GM23248 (cell line): ENCODE results near the gene CLEC2D. TPM values are rescaled to one million over a fixed set of nuclear protein-coding genes. Genes with fewer than 3 reads are reported as not detected.
A peak's percentile ranks its signal among the peaks of the same experiment; 100 is the strongest.
"Not testable (repeated sequence)": the region's sequence is repeated elsewhere in the genome, so short reads cannot be mapped to it uniquely, and the experiment has no call there.

Experiments
- DNase-seq: peaks from one replicate; pipeline ENCODE4 v3.0.0-alpha.2; 2015
- H2AFZ ChIP-seq: fragments of 200-600 bp; sonication (generic); 2 replicates; pipeline ENCODE4 v1.6.1; 2016; ENCODE audit warnings: antibody characterized with exemption
- H3F3A ChIP-seq: fragments of 200-600 bp; sonication (generic); 2 replicates; pipeline ENCODE4 v1.6.1; 2016; ENCODE audit warnings: mild to moderate bottlenecking, antibody characterized with exemption, mixed run types; ENCODE audit not compliant: insufficient read depth
- H3K27ac ChIP-seq: fragments of 200-600 bp; sonication (generic); 2 replicates; pipeline ENCODE4 v1.5.1; 2016; ENCODE audit warnings: mild to moderate bottlenecking
- H3K27me3 ChIP-seq: fragments of 200-600 bp; sonication (generic); replicated peaks from 2 replicates; pipeline ENCODE4 v1.6.1; 2016; ENCODE audit warnings: mild to moderate bottlenecking; ENCODE audit not compliant: insufficient read depth
- H3K36me3 ChIP-seq: fragments of 200-600 bp; sonication (generic); 2 replicates; pipeline ENCODE4 v1.6.1; 2016; ENCODE audit warnings: low read depth, mild to moderate bottlenecking
- H3K4me1 ChIP-seq: fragments of 200-600 bp; sonication (generic); 2 replicates; pipeline ENCODE4 v1.6.1; 2016; ENCODE audit warnings: mild to moderate bottlenecking; ENCODE audit not compliant: insufficient read depth
- H3K4me2 ChIP-seq: fragments of 200-600 bp; sonication (generic); one replicate; pipeline ENCODE4 v1.6.1; 2016; ENCODE audit warnings: mild to moderate bottlenecking; ENCODE audit not compliant: unreplicated experiment
- H3K4me3 ChIP-seq: fragments of 200-600 bp; sonication (generic); 2 replicates; pipeline ENCODE4 v1.5.1; 2016; ENCODE audit warnings: mild to moderate bottlenecking
- H3K79me2 ChIP-seq: fragments of 200-600 bp; sonication (generic); 2 replicates; pipeline ENCODE4 v1.6.1; 2016; ENCODE audit warnings: mild to moderate bottlenecking; ENCODE audit not compliant: insufficient read depth
- H3K9ac ChIP-seq: fragments of 200-600 bp; sonication (generic); 2 replicates; pipeline ENCODE4 v1.6.1; 2016; ENCODE audit warnings: mild to moderate bottlenecking
- H3K9me2 ChIP-seq: fragments of 200-600 bp; sonication (generic); 2 replicates; pipeline ENCODE4 v1.6.1; 2016; ENCODE audit warnings: mixed run types, mild to moderate bottlenecking, moderate library complexity; ENCODE audit not compliant: insufficient read depth
- H3K9me3 ChIP-seq: fragments of 200-600 bp; sonication (generic); one replicate; pipeline ENCODE4 v1.6.1; 2017; ENCODE audit warnings: low read depth
- H4K20me1 ChIP-seq: fragments of 200-600 bp; sonication (generic); 2 replicates; pipeline ENCODE4 v1.6.0; 2016; ENCODE audit not compliant: insufficient read depth
- EZH2 ChIP-seq: fragments of 200-600 bp; sonication (generic); IDR thresholded peaks from 2 replicates; pipeline ENCODE4 v1.6.1; 2018; ENCODE audit warnings: antibody characterized with exemption, mild to moderate bottlenecking; ENCODE audit not compliant: insufficient read depth, poor library complexity, severe bottlenecking
- EZH2phosphoT487 ChIP-seq: fragments of 200-600 bp; sonication (generic); IDR thresholded peaks from 2 replicates; pipeline ENCODE4 v1.6.1; 2018; ENCODE audit warnings: antibody characterized with exemption, moderate library complexity, mild to moderate bottlenecking, low read depth; ENCODE audit not compliant: insufficient read depth
- WGBS, 2 experiments: methylation state at CpG; one replicate each; pipeline ENCODE4 v1.1.6; 2015 to 2017; ENCODE audit warnings: low lambda C conversion rate in 2 of 2, low coverage in 1 of 2; ENCODE audit errors: missing lambda C conversion rate in 2 of 2; 5-methylcytosine and 5-hydroxymethylcytosine counted together
- in situ Hi-C: fragments of 300-500 bp; cut with MboI; formaldehyde crosslinking; loops from 2 replicates; pipeline ENCODE4 v1.15.0; 2020
- polyA plus RNA-seq: library from polyadenylated mRNA; unstranded; fragments of >200 nt; fragmentation: Nextera tagmentation; extraction: Ambion mirVana; gene quantifications from 2 replicates; pipeline ENCODE4 v1.2.1, GENCODE V29; 2016
- total RNA-seq: library from RNA; depleted of rRNA; stranded (reverse); fragments of >200 nt; shearing (Covaris generic); gene quantifications from 2 replicates; pipeline ENCODE4 v1.2.3, GENCODE V29; 2014

The CLEC2D gene
- total and polyA plus RNA-seq, 2 experiments from 2014 or later = 0.54 to 2.8 TPM

GRCh38 chr12:9710584-9711375, 41.3 kb downstream of the CLEC2D start:
- WGBS, 2 experiments = 68 to 72% methylated on average over 3 of the region's 3 CpGs
- TF ChIP-seq EZH2phosphoT487 (no peak), EZH2 (no peak)
- no peaks in the 10 kb centered on the region for H4K20me1 ChIP-seq
- no peak overlapping the region for H3K4me3 ChIP-seq
- no peaks in the 10 kb centered on the region for H3K9me3 ChIP-seq
- no peaks in the 10 kb centered on the region for H3K9me2 ChIP-seq
- H3K4me2 ChIP-seq = no peak overlapping the region
- H2AFZ ChIP-seq = no peak overlapping the region
- H3K36me3 ChIP-seq = no peaks in the 10 kb centered on the region
- in situ Hi-C loops = no loop called here
- no peak overlapping the region for H3K27ac ChIP-seq
- peaks cover 9% of the 10 kb centered on the region; the same call in 1 of the 2 replicates for H3K4me1 ChIP-seq
- no peaks in the 10 kb centered on the region for H3F3A ChIP-seq
- no peak for DNase-seq
- H3K27me3 ChIP-seq = peaks cover 4% of the 10 kb centered on the region; the same call in 1 of the 2 replicates
- no peak overlapping the region for H3K9ac ChIP-seq
- H3K79me2 ChIP-seq = no peaks in the 10 kb centered on the region

DNA sequence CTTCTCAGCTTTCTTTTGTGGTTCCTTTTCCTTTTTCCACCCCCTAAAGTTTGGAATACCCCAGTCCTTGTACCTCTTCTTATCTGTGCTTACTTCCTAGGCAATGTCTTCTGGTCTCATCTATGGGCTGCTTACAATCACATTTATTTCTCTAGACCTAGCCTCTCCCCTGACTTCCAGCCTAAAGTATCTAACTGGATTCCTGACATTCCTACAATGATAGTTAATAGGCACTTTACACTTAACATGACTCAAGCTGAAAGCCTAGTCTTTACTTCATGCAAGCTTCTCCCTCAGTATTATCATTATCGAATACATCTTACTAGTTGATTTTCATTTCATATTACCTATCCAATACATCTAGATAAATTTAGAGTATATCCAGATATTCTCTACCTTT, 42.2 kb downstream of the CLEC2D start:
- H2AFZ ChIP-seq = no peak overlapping the region
- no peak overlapping the region for H3K9ac ChIP-seq
- no peaks in the 10 kb centered on the region for H4K20me1 ChIP-seq
- no peaks in the 10 kb centered on the region for H3K9me2 ChIP-seq
- DNase-seq = peak; percentile 46
- H3K4me1 ChIP-seq = peaks cover 9% of the 10 kb centered on the region; the same call in 1 of the 2 replicates
- 74 to 90% methylated on average over 1 of the region's 1 CpG for WGBS, 2 experiments
- H3K9me3 ChIP-seq = no peaks in the 10 kb centered on the region
- no peaks in the 10 kb centered on the region for H3F3A ChIP-seq
- no peaks in the 10 kb centered on the region for H3K79me2 ChIP-seq
- no peak overlapping the region for H3K4me2 ChIP-seq
- in situ Hi-C loops = no loop called here
- H3K4me3 ChIP-seq = no peak overlapping the region
- H3K36me3 ChIP-seq = no peaks in the 10 kb centered on the region
- H3K27ac ChIP-seq = no peak overlapping the region
- H3K27me3 ChIP-seq = peaks cover 4% of the 10 kb centered on the region; the same call in 1 of the 2 replicates
- TF ChIP-seq EZH2 (no peak), EZH2phosphoT487 (no peak)

DNA sequence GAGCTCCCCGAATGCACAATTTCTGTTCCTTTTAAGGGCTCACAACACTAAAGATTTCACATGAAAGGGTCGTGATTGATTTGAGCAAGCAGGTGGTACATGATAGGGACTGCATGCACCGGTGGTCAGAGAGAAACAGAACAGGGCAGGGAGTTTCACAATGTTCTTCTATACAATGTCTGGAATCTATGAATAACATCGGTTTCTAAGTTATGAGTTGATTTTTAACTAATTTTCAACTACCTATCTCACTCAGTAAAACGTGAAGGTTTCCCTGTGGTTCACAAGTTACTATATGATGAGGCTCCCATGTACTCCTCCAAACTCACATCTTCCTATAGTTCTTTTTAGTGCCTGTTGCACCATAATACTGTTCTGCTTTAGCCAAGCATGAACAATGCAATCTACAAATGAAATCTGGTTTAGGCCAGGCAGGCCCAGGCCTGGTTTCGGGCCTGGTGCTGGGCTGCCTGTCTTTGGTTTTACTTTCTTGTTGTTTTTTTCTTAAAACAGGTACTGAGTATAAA, 43.6 kb downstream of the CLEC2D start:
- H3K4me1 ChIP-seq, H3K36me3 ChIP-seq, H3K9me3 ChIP-seq, H3K4me2 ChIP-seq, H3K4me3 ChIP-seq, DNase-seq, H3K27me3 ChIP-seq, H3K9ac ChIP-seq, H3K27ac ChIP-seq, H3K79me2 ChIP-seq, H3F3A ChIP-seq, H4K20me1 ChIP-seq, H3K9me2 ChIP-seq, H2AFZ ChIP-seq, in situ Hi-C loops: not testable (repeated sequence)
- 48 to 49% methylated on average over 6 of the region's 6 CpGs for WGBS, 2 experiments

- H3K27ac ChIP-seq = no peak overlapping the region
- no peak overlapping the region for H3K4me3 ChIP-seq
- H3K27me3 ChIP-seq = peaks cover 4% of the 10 kb centered on the region; the same call in 1 of the 2 replicates
- H3K9ac ChIP-seq = no peak overlapping the region
- no peak for TF ChIP-seq EZH2
- no peak for TF ChIP-seq EZH2phosphoT487
- in situ Hi-C loops = no loop called here
- no peaks in the 10 kb centered on the region for H3K9me3 ChIP-seq
- no peaks in the 10 kb centered on the region for H3K79me2 ChIP-seq
- H3K4me1 ChIP-seq = no peaks in the 10 kb centered on the region
- WGBS, 2 experiments = 61 to 65% methylated on average over 15 of the region's 15 CpGs
- H3F3A ChIP-seq = no peaks in the 10 kb centered on the region
- no peak for DNase-seq
- no peaks in the 10 kb centered on the region for H3K9me2 ChIP-seq
- no peak overlapping the region for H2AFZ ChIP-seq
- H4K20me1 ChIP-seq = no peaks in the 10 kb centered on the region; the same call in 1 of the 2 replicates
- no peaks in the 10 kb centered on the region for H3K36me3 ChIP-seq
- H3K4me2 ChIP-seq = no peak overlapping the region
Measured at GRCh38 chr12:9717070-9717925, 47.8 kb downstream of the CLEC2D start.
